SK-N-SH treated with all-trans-retinoic acid at 6 μM for 48 hours (cell line): ENCODE measurements around the gene NPTXR.

Experiments
- ARNTL ChIP-seq: fragments of 450-650 bp; formaldehyde crosslinking; IDR thresholded peaks from 2 replicates; pipeline ENCODE4 v1.5.0; 2020; ENCODE audit warnings: low read depth, mild to moderate bottlenecking, moderate library complexity, borderline replicate concordance
- CREB5 ChIP-seq: fragments of 250-450 bp; sonication (Bioruptor Pico); IDR thresholded peaks from 2 replicates; pipeline ENCODE4 v1.5.1; 2020; ENCODE audit warnings: low read depth, mild to moderate bottlenecking, moderate library complexity
- GLIS3 ChIP-seq: fragments of 250-450 bp; sonication (Bioruptor Pico); IDR thresholded peaks from 2 replicates; pipeline ENCODE4 v1.5.0; 2020; ENCODE audit warnings: mild to moderate bottlenecking, moderate library complexity
- OSR1 ChIP-seq: fragments of 250-450 bp; sonication (Bioruptor Pico); IDR thresholded peaks from 2 replicates; pipeline ENCODE4 v1.8.0; 2022; ENCODE audit warnings: moderate library complexity, mild to moderate bottlenecking, inconsistent platforms
- PATZ1 ChIP-seq: fragments of 250-450 bp; sonication (Bioruptor Pico); IDR thresholded peaks from 2 replicates; pipeline ENCODE4 v1.8.0; 2020; ENCODE audit warnings: mild to moderate bottlenecking, moderate library complexity, borderline replicate concordance
- SNAI2 ChIP-seq: fragments of 250-450 bp; sonication (Bioruptor Pico); IDR thresholded peaks from 2 replicates; pipeline ENCODE4 v1.5.0; 2020; ENCODE audit warnings: mild to moderate bottlenecking, moderate library complexity
- TCF4 ChIP-seq: fragments of 250-450 bp; sonication (Bioruptor Pico); IDR thresholded peaks from 2 replicates; pipeline ENCODE4 v1.8.0; 2021; ENCODE audit warnings: mild to moderate bottlenecking, moderate library complexity, borderline replicate concordance

- TF ChIP-seq CREB5 (CRISPR knock-in tag) = no peak
- no peak for TF ChIP-seq ARNTL
- no peak for TF ChIP-seq OSR1 (CRISPR knock-in tag)
- no peak for TF ChIP-seq TCF4 (CRISPR knock-in tag)
- TF ChIP-seq GLIS3 (CRISPR knock-in tag) = no peak
- no peak for TF ChIP-seq PATZ1 (CRISPR knock-in tag)
- TF ChIP-seq SNAI2 (CRISPR knock-in tag) = no peak
These were observed 22.2 kb upstream of the NPTXR start for GRCh38 chr22:38866024-38866398.
